ENCODE data around the gene CPAMD8. TPM values are rescaled to one million over a fixed set of nuclear protein-coding genes. Genes with fewer than 3 reads are reported as not detected.

The CPAMD8 gene
- total and polyA plus RNA-seq, 2 donors (not counting 1 experiment from before 2014, with no cell fraction given): 1.1 to 2.7 TPM

DNA sequence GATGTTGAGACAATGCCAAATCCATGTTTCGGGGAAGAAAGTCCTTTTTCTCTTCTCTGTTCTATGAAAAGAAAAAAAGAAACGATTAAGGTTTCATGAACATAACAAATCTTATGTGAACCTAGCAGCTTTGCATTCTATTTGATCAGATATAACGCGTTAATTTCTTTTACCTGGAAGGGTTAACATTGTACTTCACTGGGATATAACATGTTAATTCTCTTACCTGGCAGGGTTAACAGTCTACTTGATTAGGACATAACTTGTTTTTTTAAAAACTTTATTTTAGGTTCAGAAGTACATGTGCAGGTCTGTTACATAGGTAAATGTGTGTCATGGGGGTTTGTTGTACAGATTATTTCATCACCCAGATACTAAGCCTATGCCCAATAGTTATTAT is 68.8 kb downstream of the CPAMD8 start:
- no peaks in the 10 kb centered on the region for H3K79me2 ChIP-seq (ENCODE audit: control insufficient read depth, insufficient read depth, low read length)
- no peak overlapping the region for H3K27ac Mint-ChIP-seq
- no peak overlapping the region for H2AFZ ChIP-seq (ENCODE audit: insufficient read depth, low read depth, low read length, poor library complexity, severe bottlenecking)
- no peak for TF ChIP-seq EZH2 (IDR thresholded peaks at IDR 0.05; ENCODE audit: borderline replicate concordance, insufficient read depth, low read depth, low read length, poor library complexity, severe bottlenecking)
- no peak for TF ChIP-seq CTCF (IDR thresholded peaks at IDR 0.05)
- ChIA-PET POLR2A (no interaction called here), CTCF (no interaction called here)
- H3K4me3 Mint-ChIP-seq: no peak overlapping the region
- H3K9ac ChIP-seq (ENCODE audit: low read length): no peak overlapping the region
- no peaks in the 10 kb centered on the region for H4K20me1 ChIP-seq (ENCODE audit: control insufficient read depth, insufficient read depth, low read length, poor library complexity, severe bottlenecking)
- no peak overlapping the region for H3K27ac ChIP-seq (ENCODE audit: low read length in 2 of 2)
- ATAC-seq (ENCODE audit: low read depth) (no peak), DNase-seq (no peak)
- no peak overlapping the region for H3K4me2 ChIP-seq (replicated peaks; ENCODE audit: low read depth, low read length, poor library complexity, severe bottlenecking)
- H3K27me3 Mint-ChIP-seq: peaks cover 22% of the 10 kb centered on the region
- peaks cover 2% of the 10 kb centered on the region for H3K9me3 Mint-ChIP-seq (ENCODE audit: insufficient read depth)
- H3K4me3 ChIP-seq (ENCODE audit: control extremely low read depth in 1 of 5, extremely low read depth in 1 of 5, insufficient read depth in 1 of 5, low read depth in 2 of 5, low read length in 4 of 5): no peak overlapping the region
- intact Hi-C loops (cut with micrococcal nuclease): no loop called here
- WGBS (ENCODE audit: insufficient coverage): no CpG with 5 or more reads among the region's 4 CpGs
- H3K36me3 ChIP-seq (replicated peaks in 1 of 2; ENCODE audit: control extremely low read depth in 1 of 2, control insufficient read depth in 1 of 2, extremely low read depth in 1 of 2, insufficient read depth in 2 of 2, low read length in 1 of 2): no peaks in the 10 kb centered on the region
- H3K9me3 ChIP-seq (ENCODE audit: control extremely low read depth in 1 of 3, control insufficient read depth in 2 of 3, insufficient read depth in 1 of 3, low read length in 2 of 3): peaks cover 0 to 10% (median 0%) of the 10 kb centered on the region in 3 donors
- H3K4me1 ChIP-seq (ENCODE audit: control insufficient read depth in 2 of 2, insufficient read depth in 2 of 2, low read length in 2 of 2): peaks cover 0 to 5% of the 10 kb centered on the region in 2 donors
- peaks cover 9% of the 10 kb centered on the region for H3K4me1 Mint-ChIP-seq
- peaks cover 0 to 17% (median 5%) of the 10 kb centered on the region in 4 experiments for H3K27me3 ChIP-seq (replicated peaks in 1 of 4; ENCODE audit: control extremely low read depth in 1 of 4, control insufficient read depth in 3 of 4, insufficient read depth in 4 of 4, low read length in 3 of 4)

DNA sequence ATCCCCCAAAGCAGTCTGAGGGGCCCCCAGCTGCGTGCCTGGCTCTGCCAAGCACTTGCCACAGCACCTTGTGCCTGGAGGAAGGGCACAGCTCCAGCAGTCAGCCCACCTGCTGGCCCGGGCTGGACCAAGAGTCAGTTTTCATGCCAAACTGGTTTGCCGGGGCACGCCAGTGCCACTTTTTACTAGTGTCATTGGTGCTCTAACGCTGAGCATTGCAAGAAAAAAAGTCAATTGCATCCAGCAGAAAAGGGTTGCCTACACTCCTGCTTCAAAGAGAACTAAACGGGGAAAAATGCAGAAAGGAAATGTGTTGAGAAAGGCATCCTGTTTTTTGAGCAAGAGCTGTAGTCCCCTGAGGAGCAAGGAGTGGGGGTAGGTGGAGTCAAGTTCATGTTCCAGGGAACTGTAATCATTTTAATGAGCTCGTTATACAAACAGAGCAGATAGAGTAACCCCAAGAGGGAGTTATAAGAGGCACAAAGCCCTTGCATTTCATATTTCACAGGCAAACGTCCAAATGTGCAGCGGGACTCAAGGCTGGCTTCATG is 69.4 kb downstream of the CPAMD8 start:
- peaks cover 0 to 5% of the 10 kb centered on the region in 2 donors for H3K4me1 ChIP-seq (ENCODE audit: control insufficient read depth in 2 of 2, insufficient read depth in 2 of 2, low read length in 2 of 2)
- peaks cover 2% of the 10 kb centered on the region for H3K9me3 Mint-ChIP-seq (ENCODE audit: insufficient read depth)
- CTCF ChIA-PET: no interaction called here
- ATAC-seq (ENCODE audit: low read depth) (no peak), DNase-seq (no peak)
- no peaks in the 10 kb centered on the region for H3K36me3 ChIP-seq (replicated peaks in 1 of 2; ENCODE audit: control extremely low read depth in 1 of 2, control insufficient read depth in 1 of 2, extremely low read depth in 1 of 2, insufficient read depth in 2 of 2, low read length in 1 of 2)
- no peak overlapping the region for H3K4me3 Mint-ChIP-seq
- no peaks in the 10 kb centered on the region for H3K79me2 ChIP-seq (ENCODE audit: control insufficient read depth, insufficient read depth, low read length)
- no peak overlapping the region for H3K27ac ChIP-seq (ENCODE audit: low read length in 2 of 2)
- peaks cover 9% of the 10 kb centered on the region for H3K4me1 Mint-ChIP-seq
- peaks cover 17% of the 10 kb centered on the region for H3K27me3 Mint-ChIP-seq
- peaks cover 0 to 17% (median 6%) of the 10 kb centered on the region in 4 experiments for H3K27me3 ChIP-seq (replicated peaks in 1 of 4; ENCODE audit: control extremely low read depth in 1 of 4, control insufficient read depth in 3 of 4, insufficient read depth in 4 of 4, low read length in 3 of 4)
- POLR2A ChIA-PET: no interaction called here
- no peak overlapping the region for H3K4me2 ChIP-seq (replicated peaks; ENCODE audit: low read depth, low read length, poor library complexity, severe bottlenecking)
- H3K9me3 ChIP-seq (ENCODE audit: control extremely low read depth in 1 of 3, control insufficient read depth in 2 of 3, insufficient read depth in 1 of 3, low read length in 2 of 3): peaks cover 0 to 14% (median 0%) of the 10 kb centered on the region in 3 donors
- H4K20me1 ChIP-seq (ENCODE audit: control insufficient read depth, insufficient read depth, low read length, poor library complexity, severe bottlenecking): no peaks in the 10 kb centered on the region
- H2AFZ ChIP-seq (ENCODE audit: insufficient read depth, low read depth, low read length, poor library complexity, severe bottlenecking): no peak overlapping the region
- H3K4me3 ChIP-seq (ENCODE audit: control extremely low read depth in 1 of 5, extremely low read depth in 1 of 5, insufficient read depth in 1 of 5, low read depth in 2 of 5, low read length in 4 of 5): no peak overlapping the region
- TF ChIP-seq EZH2 (IDR thresholded peaks at IDR 0.05; ENCODE audit: borderline replicate concordance, insufficient read depth, low read depth, low read length, poor library complexity, severe bottlenecking): no peak
- no peak for TF ChIP-seq CTCF (IDR thresholded peaks at IDR 0.05)
- intact Hi-C loops (cut with micrococcal nuclease): no loop called here
- no peak overlapping the region for H3K9ac ChIP-seq (ENCODE audit: low read length)
- 51% methylated on average over 7 of the region's 9 CpGs for WGBS (ENCODE audit: insufficient coverage)
- H3K27ac Mint-ChIP-seq: no peak overlapping the region
